Transverse colon (tissue), 4 donors: ENCODE data around the gene PXK.

Source experiments
- CTCF ChIP-seq, 5 experiments: fragments of 200-600 bp in 3 of 5; fragments of 450-650 bp in 2 of 5; sonication (generic) in 3 of 5; IDR thresholded peaks; 1 replicate in 2 of 5; 2 replicates in 3 of 5; pipeline ENCODE4 v1.5.1; 2016 to 2017; ENCODE audit warnings: antibody characterized with exemption in 5 of 5, inconsistent platforms in 3 of 5, mild to moderate bottlenecking in 2 of 5, moderate library complexity in 1 of 5
- EP300 ChIP-seq: sonication (generic); formaldehyde crosslinking; IDR thresholded peaks from one replicate; pipeline ENCODE4 v1.6.1; 2017; ENCODE audit warnings: antibody characterized with exemption, low read depth
- POLR2A ChIP-seq: fragments of 450-650 bp; IDR thresholded peaks from one replicate; pipeline ENCODE4 v1.6.1; 2016; ENCODE audit warnings: antibody characterized with exemption, mild to moderate bottlenecking, moderate library complexity
- POLR2AphosphoS5 ChIP-seq, 3 donors: sonication (generic); formaldehyde crosslinking; IDR thresholded peaks; one replicate each; pipeline ENCODE4 v1.6.1; 2016; ENCODE audit warnings: antibody characterized with exemption in 3 of 3

- TF ChIP-seq POLR2A (no peak), CTCF (IDR thresholded peaks at IDR 0.05) (no peak), POLR2AphosphoS5 (IDR thresholded peaks at IDR 0.05) (no peak), EP300 (no peak)
These were observed 10.9 kb upstream of the PXK start for GRCh38 chr3:58321791-58322190.
